GM19372 (cell line): ENCODE data around the gene FAM131B.
"Not testable (repeated sequence)": the region's sequence is repeated elsewhere in the genome, so short reads cannot be mapped to it uniquely, and the experiment has no call there.

Experiments used
- ATAC-seq: cut with Tn5 transposase; IDR thresholded peaks from one replicate; pipeline ENCODE4 v1.9.1; 2021; ENCODE audit warnings: mild to moderate bottlenecking, low read depth, moderate library complexity; ENCODE audit not compliant: unreplicated experiment

The FAM131B gene

GRCh38 chr7:143395187-143396149, 33.0 kb upstream of the FAM131B start:
- no peak for ATAC-seq

DNA sequence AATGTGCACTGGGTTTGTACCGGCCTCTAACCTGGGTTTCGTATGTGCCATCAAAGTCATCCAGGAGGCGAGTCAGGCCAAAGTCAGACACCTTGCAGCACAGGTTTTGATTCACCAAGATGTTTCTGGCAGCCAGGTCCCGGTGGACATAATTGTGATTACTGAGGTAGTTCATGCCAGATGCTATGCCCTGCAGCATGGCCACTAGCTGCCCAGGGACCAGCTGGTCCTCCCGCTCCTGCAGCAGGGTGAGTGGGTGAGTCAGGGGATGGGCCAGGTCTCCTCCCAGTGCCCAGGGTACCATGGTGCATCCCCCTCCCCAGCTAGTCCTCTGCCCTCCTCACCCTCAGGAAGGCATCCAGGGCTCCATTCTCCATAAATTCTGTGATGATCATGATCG, 32.3 kb upstream of the FAM131B start:
- ATAC-seq, result no peak

- ATAC-seq, result no peak
Observed at GRCh38 chr7:143394068-143394467, 31.6 kb upstream of the FAM131B start.

GRCh38 chr7:143393267-143394041, 30.9 kb upstream of the FAM131B start:
- ATAC-seq, result no peak

DNA sequence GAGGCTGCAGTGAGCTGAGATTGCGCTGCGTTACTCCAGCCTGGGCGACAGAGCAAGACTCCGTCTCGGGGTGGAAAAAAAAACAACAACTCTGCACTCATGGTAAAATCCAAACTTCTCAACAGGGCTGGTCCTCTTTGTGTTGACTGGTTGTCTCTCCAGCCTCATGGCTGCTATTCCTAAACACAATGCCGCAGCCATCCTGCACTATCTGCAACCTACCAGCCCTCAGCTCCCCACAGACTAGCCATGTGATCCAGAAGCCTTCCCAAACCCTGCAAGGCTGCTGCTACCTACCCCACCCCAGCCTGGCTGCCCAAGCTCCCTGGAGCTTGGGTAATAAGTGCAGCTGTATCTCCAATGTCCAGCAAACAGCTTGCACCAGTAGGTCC, 30.4 kb upstream of the FAM131B start:
- ATAC-seq, result no peak

GRCh38 chr7:143392427-143392826, 29.9 kb upstream of the FAM131B start:
- not testable (repeated sequence) for ATAC-seq

GRCh38 chr7:143391462-143392404, 29.2 kb upstream of the FAM131B start:
- ATAC-seq, result no peak

- ATAC-seq, result no peak
Observed at GRCh38 chr7:143390773-143391317, 28.3 kb upstream of the FAM131B start.

- ATAC-seq, result no peak
Observed at GRCh38 chr7:143390104-143390772, 27.7 kb upstream of the FAM131B start.

DNA sequence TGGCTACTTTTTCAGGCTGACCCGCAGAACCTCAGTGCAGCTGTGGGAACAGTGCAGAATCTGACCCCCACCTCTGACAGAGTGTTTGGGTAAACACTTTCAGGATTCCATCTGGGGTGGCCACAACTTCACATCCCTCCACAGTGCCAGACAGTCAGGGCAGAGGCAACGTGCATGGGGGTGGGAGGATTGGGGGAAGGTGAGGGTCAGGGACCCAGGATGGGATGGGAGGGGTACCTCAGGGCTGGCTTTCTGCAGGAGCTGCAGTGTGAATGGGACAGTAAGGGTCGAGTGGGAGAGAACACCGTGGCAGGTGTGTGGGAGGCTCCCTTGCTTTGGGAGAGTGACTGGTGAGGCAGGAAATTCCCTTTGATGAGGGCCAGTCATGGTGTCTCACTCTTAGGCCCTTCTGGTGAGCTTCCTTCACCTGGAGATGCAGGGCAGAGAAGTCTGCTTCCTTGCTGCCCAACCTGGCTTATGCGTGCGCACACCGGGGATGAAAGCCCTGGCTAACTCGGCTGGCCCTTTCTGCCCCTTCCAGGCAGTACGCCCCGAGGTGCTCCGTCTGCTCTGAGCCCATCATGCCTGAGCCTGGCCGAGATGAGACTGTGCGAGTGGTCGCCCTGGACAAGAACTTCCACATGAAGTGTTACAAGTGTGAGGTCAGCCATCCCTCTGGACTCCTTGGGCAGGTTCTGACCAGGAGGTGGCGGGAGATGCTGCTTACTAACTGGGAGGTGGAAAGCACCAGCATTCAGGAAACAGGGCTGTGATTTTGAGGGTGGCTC, 27.0 kb upstream of the FAM131B start:
- ATAC-seq, result no peak

DNA sequence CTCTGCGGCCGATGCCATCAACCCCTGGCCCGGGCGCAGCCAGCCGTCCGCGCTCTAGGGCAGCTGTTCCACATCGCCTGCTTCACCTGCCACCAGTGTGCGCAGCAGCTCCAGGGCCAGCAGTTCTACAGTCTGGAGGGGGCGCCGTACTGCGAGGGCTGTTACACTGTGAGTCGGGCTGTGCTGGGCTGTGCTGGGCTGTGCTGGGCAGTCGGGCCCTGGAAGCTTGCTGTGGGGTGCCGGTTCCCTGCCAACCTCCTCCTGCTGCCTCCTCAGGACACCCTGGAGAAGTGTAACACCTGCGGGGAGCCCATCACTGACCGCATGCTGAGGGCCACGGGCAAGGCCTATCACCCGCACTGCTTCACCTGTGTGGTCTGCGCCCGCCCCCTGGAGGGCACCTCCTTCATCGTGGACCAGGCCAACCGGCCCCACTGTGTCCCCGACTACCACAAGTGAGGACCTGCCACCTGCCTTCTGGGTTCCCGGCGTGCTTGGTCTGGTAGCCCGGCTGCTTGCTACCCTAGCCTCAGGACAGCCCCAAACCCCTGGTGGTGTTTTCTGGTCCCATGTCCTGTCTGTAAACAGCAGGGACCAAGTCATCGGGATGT, 26.1 kb upstream of the FAM131B start:
- no peak for ATAC-seq

- ATAC-seq, result no peak
Observed at GRCh38 chr7:143388051-143388450, 25.5 kb upstream of the FAM131B start.

DNA sequence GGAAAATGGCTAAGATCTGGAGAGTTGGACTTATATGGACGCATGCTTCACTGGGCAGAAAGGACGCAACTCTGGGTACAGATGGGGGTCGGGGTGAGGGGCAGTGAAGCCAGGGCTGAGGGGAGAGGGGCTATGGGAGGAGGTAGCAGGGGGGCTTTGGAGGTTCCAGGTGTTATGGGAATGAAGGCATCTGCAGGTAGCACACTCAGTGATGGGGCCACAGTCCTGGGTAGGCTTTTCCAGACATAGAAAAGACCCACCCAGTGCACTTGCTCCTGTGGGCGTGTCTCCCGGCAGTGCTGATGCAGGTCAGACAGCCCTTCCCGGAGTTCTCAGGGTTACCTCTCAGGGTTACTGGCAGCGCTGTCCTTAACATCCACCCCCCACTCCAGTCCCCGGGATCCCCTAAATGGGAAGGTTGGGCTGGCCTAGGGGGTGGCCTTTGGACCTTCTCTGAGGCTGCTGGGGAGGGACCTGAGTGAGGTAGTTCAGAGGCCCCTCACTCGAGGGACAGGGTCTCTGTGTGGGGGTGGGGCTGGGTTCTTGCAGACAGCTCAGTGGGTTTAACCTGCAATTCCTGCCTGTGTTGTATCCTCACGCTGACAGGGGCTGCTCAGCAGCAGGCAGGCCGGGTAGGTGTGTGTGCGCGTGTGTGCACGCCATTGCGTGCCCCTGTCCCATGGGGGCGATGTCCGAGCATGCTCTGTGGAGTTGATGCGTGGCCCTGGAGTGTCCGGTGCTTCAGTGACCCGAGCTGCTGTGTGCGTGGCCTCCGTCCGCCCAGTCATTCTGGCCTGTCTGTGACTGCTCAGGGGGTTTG, 24.9 kb upstream of the FAM131B start:
- no peak for ATAC-seq

DNA sequence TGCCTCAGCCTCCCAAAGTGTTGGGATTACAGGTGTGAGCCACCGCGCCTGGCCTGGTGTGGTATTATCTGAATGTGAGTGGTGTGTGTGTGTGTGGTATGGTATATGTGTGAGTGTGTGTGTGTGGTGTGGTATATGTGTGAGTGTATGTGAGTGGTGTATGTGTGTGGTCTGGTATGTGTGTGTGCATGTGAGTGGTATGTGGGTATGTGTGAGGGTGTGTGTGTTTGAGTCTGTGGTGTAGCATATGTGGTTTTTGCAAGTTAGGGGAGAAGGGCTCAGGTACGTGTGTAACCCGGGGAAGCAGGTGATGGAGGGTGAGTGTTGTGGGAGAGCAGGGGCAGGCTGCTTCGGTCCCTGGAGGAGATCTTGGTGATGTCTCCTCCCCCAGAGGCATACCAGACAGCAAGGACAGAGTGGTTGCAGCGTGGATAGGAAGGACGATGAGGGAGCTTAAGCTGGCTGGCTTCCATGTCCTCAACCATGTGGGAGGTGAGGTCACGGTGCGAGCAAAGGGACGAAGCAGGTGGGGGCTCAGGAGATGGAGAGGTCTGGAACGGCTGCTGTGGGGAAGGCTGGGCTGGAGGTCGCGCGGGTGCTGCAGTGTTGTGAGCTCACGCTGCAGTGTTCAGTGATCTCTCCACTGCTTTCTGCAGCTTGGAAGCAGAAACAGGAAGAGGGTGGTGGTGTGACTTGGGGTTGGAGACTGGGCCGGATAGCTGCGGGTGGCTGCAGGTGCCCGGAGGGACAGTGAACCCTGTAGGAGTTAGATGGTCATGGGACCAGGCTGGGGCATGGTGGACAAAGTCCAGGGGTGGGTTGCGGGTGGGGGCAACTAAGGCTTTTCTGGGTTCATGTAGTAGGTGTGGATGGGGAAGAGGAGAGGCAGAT, 23.6 kb upstream of the FAM131B start:
- no peak for ATAC-seq

- ATAC-seq, result no peak
Observed at GRCh38 chr7:143384661-143385631, 22.4 kb upstream of the FAM131B start.
